Middle frontal gyrus (tissue), 1 donor: Measurements from ENCODE around the gene KLHL41.
"Not testable (repeated sequence)": the region's sequence is repeated elsewhere in the genome, so short reads cannot be mapped to it uniquely, and the experiment has no call there.

Experiments
- DNase-seq: peaks from one replicate; pipeline ENCODE4 v3.0.0-alpha.2; 2015; ENCODE audit warnings: low spot score; ENCODE audit errors: extremely low spot score

Gene KLHL41

GRCh38 chr2:169572189-169572588, 62.7 kb downstream of the KLHL41 start:
- no peak for DNase-seq

DNA sequence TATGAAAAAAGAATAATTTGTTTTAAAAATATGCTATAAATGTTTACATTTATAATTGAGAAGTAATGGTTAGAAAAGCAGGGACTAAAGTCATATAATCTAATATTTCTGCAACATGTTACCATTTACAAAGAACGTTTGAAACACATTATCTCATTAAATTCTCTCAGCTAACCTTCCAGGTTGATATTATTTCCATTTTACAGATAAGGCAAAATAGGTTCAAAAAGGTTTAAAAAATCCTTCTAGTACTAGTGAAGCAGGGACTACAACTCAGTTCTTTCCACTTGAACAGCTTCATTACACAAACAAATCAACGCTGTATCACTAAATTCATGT, 63.3 kb downstream of the KLHL41 start:
- no peak for DNase-seq

- DNase-seq, result peak; percentile 83
These were observed 63.9 kb downstream of the KLHL41 start, which contains the start of gene FASTKD1 for GRCh38 chr2:169573160-169573973. Gene FASTKD1 (minus strand): TSS chr2:169573865. CDS start chr2:169572029, 1,836 bp downstream.

DNA sequence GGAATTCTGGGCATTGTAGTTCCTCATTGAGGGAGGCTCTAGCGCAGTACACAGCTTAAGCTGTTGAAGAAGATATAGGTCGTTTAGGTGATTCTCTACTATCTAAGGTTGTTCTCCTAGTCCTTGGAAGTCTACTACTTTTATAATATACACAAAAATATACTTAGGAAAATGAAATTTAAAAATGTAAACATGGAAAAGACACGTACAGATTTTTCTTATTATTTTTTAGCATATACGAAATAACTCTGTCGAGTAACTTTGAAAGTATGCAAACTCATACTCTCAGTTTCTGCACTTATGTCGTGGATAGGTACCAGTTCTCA, 64.4 kb downstream of the KLHL41 start:
- DNase-seq, result no peak

- DNase-seq, result not testable (repeated sequence)
These were observed 65.0 kb downstream of the KLHL41 start for GRCh38 chr2:169574539-169574938.

GRCh38 chr2:169575264-169575663, 65.8 kb downstream of the KLHL41 start:
- not testable (repeated sequence) for DNase-seq
